PC-9 (cell line): ENCODE data around the gene CXCR5. TPM values are rescaled to one million over a fixed set of nuclear protein-coding genes. Genes with fewer than 3 reads are reported as not detected.
A peak's percentile ranks its signal among the peaks of the same experiment; 100 is the strongest.

Experiments used
- BruUV-seq: library from RNA; stranded (reverse); fragments of 400-500 nt; replicated peaks from 2 replicates; lab custom pipeline; 2021; lab: Mats Ljungman, UMichigan
- CTCF ChIA-PET: fragments of 300-600 bp; sonication (Branson Sonifier 250); formaldehyde crosslinking; loops from one replicate; lab custom pipeline; 2022; ENCODE audit warnings: antibody characterized with exemption; lab: Charles Lee
- POLR2A ChIA-PET: fragments of 300-600 bp; sonication (Branson Sonifier 250); formaldehyde crosslinking; loops from one replicate; lab custom pipeline; 2022; ENCODE audit warnings: antibody characterized with exemption; ENCODE audit not compliant: unreplicated experiment; lab: Charles Lee
- DNase-seq, 2 experiments: peaks; one replicate each; pipeline versions ENCODE4 v3.0.0 to v3.0.0-alpha.2; 2015 to 2022; ENCODE audit warnings: mixed read lengths in 1 of 2
- H2AFZ ChIP-seq: fragments of 200-600 bp; sonication (generic); 2 replicates; pipeline ENCODE4 v1.8.1; 2017; ENCODE audit warnings: antibody characterized with exemption
- H3F3A ChIP-seq: fragments of 200-600 bp; sonication (generic); 2 replicates; pipeline ENCODE4 v1.8.1; 2017; ENCODE audit warnings: antibody characterized with exemption, mild to moderate bottlenecking, low read depth; ENCODE audit not compliant: insufficient read depth
- H3K27ac ChIP-seq: fragments of 200-600 bp; sonication (generic); 2 replicates; pipeline ENCODE4 v1.6.1; 2016; ENCODE audit warnings: mixed run types
- H3K27me3 ChIP-seq: fragments of 200-600 bp; sonication (generic); 2 replicates; pipeline ENCODE4 v1.6.1; 2016; ENCODE audit warnings: low read depth, mixed run types; ENCODE audit not compliant: insufficient read depth
- H3K36me3 ChIP-seq: fragments of 200-600 bp; sonication (generic); 2 replicates; pipeline ENCODE4 v1.6.1; 2016; ENCODE audit warnings: low read depth, mixed run types
- H3K4me1 ChIP-seq: fragments of 200-600 bp; sonication (generic); replicated peaks from 2 replicates; pipeline ENCODE4 v1.6.1; 2016; ENCODE audit warnings: mixed run types; ENCODE audit not compliant: insufficient read depth
- H3K4me2 ChIP-seq: fragments of 200-600 bp; sonication (generic); 2 replicates; pipeline ENCODE4 v1.6.1; 2017; ENCODE audit warnings: mixed run types
- H3K4me3 ChIP-seq: fragments of 200-600 bp; sonication (generic); 2 replicates; pipeline ENCODE4 v1.6.1; 2016; ENCODE audit warnings: mixed run types
- H3K79me2 ChIP-seq: fragments of 200-600 bp; sonication (generic); 2 replicates; pipeline ENCODE4 v1.6.1; 2017; ENCODE audit warnings: low read depth, mixed run types
- H3K9me2 ChIP-seq: fragments of 200-600 bp; sonication (generic); 2 replicates; pipeline ENCODE4 v1.8.1; 2017; ENCODE audit warnings: mild to moderate bottlenecking; ENCODE audit not compliant: insufficient read depth
- H3K9me3 ChIP-seq: fragments of 200-600 bp; sonication (generic); 2 replicates; pipeline ENCODE4 v1.8.1; 2016; ENCODE audit warnings: low read depth; ENCODE audit not compliant: insufficient read depth
- H4K20me1 ChIP-seq: fragments of 200-600 bp; sonication (generic); 2 replicates; pipeline ENCODE4 v1.8.1; 2017; ENCODE audit not compliant: insufficient read depth
- EZH2 ChIP-seq: fragments of 200-600 bp; sonication (generic); IDR thresholded peaks from 2 replicates; pipeline ENCODE4 v1.8.0; 2017; ENCODE audit warnings: antibody characterized with exemption, low read depth
- intact Hi-C: fragments of 100-400 bp; cut with micrococcal nuclease; formaldehyde crosslinking; loops from one replicate; pipeline ENCODE4 v1.10.0; 2022; ENCODE audit not compliant: unreplicated experiment
- total RNA-seq: library from RNA; stranded (reverse); gene quantifications from 2 replicates; pipeline ENCODE4 v1.2.3, GENCODE V29; 2021
- TF ChIP-seq, protein P1 (sequence below): fragments of 200-600 bp; sonication (generic); conservative IDR thresholded peaks from 2 replicates; pipeline ENCODE4 v1.6.1; 2017; ENCODE audit warnings: mixed run types, antibody characterized with exemption, mild to moderate bottlenecking, moderate library complexity

The CXCR5 gene
- total RNA-seq, 1 experiment from 2014 or later: not detected

DNA sequence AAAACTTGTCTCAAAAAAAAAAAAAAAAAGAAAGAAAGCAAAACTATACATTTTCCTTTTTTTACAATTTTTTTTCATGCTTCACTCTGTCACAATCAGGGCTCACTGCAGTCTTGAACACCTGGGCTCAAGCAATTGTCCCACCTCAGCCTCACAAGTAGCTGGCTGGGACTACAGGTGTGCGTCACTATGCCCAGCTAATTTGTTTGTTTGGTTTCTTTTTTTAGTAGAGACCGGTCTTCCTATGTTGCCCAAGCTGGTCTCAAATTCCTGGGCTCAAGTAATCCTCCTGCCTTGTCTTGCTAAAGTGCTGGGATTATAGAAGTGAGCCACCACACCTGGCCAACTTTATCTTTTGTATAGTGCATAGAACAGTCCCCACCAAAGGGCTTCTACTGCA, 15.0 kb upstream of the CXCR5 start:
- Histone ChIP-seq H3F3A (peaks cover 22% of the 10 kb centered on the region), H4K20me1 (no peaks in the 10 kb centered on the region), H3K9me3 (no peaks in the 10 kb centered on the region), H3K27me3 (no peaks in the 10 kb centered on the region), H3K4me1 (peaks cover 19% of the 10 kb centered on the region), H3K9me2 (no peaks in the 10 kb centered on the region), H3K27ac (no peak overlapping the region), H3K36me3 (no peaks in the 10 kb centered on the region), H2AFZ (no peak overlapping the region), H3K4me3 (no peak overlapping the region), H3K4me2 (no peak overlapping the region), H3K79me2 (no peaks in the 10 kb centered on the region)
- intact Hi-C loops: no loop called here
- no TSS peak for BruUV-seq
- ChIA-PET CTCF (interaction anchor here (0.7 kb wide), 1 partner anchor 14 kb away, joined by 7 read pairs; no protein-coding TSS in a partner anchor), POLR2A (no interaction called here)
- TF ChIP-seq, protein P1, sequence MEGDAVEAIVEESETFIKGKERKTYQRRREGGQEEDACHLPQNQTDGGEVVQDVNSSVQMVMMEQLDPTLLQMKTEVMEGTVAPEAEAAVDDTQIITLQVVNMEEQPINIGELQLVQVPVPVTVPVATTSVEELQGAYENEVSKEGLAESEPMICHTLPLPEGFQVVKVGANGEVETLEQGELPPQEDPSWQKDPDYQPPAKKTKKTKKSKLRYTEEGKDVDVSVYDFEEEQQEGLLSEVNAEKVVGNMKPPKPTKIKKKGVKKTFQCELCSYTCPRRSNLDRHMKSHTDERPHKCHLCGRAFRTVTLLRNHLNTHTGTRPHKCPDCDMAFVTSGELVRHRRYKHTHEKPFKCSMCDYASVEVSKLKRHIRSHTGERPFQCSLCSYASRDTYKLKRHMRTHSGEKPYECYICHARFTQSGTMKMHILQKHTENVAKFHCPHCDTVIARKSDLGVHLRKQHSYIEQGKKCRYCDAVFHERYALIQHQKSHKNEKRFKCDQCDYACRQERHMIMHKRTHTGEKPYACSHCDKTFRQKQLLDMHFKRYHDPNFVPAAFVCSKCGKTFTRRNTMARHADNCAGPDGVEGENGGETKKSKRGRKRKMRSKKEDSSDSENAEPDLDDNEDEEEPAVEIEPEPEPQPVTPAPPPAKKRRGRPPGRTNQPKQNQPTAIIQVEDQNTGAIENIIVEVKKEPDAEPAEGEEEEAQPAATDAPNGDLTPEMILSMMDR: no peak
- TF ChIP-seq EZH2: no peak
- peak in 1 of 2 experiments; percentile 17 for DNase-seq

DNA sequence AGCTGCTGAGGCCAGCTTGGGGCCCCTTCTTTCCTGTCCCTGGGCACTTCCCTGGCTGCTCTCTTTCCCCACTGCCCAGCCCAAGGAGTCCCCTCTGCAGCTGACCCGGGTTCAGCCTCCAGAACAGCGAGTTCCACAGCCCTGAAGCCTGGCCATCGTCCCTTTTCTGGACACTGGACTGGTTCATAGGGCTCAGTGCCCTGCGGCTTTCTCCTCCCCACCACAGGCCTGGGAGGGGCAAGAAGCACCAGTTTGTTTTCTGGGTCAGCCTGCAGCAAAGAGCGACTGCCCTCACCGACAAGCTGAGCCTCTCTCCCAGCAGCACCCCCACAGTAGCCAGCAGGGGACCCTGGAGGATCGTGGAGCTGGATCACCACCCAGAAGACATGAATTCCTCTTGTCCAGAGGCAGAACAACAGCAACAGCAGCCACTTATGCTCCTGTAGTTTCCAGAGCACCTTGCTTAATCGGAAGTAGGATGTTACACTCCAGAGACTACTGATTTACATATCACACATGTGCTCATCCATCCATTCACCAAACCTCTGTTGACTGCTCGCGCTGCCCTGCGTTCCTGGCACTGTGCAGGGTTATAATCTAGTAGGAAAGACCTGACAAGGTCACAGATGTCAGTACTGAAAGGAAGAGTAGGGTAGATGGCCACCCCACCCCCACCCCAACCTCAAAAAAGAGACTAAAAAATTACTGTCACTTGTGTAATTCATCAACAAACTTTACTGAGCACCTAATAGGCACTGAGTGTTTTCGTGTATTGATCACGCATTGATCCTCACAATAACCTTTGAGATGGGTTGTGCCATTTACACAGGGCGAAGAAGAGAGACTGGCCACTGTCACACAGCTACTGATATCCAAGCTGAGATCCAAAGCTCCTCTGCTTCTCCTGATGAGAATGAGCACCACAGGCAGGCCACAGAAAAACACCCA, 13.0 kb upstream of the CXCR5 start:
- Histone ChIP-seq H3K27me3 (no peaks in the 10 kb centered on the region), H3K36me3 (no peaks in the 10 kb centered on the region), H3K9me3 (no peaks in the 10 kb centered on the region), H4K20me1 (no peaks in the 10 kb centered on the region), H3K4me1 (peaks cover 19% of the 10 kb centered on the region), H2AFZ (peak overlapping the region; percentile 77), H3K4me3 (peak overlapping the region; percentile 42; the same call in 1 of the 2 replicates), H3K79me2 (no peaks in the 10 kb centered on the region), H3F3A (peaks cover 22% of the 10 kb centered on the region), H3K4me2 (peak overlapping the region; percentile 81), H3K9me2 (no peaks in the 10 kb centered on the region), H3K27ac (peak overlapping the region; percentile 62)
- ChIA-PET CTCF (interaction anchor here (0.6 to 1.5 kb wide), 6 partner anchors 13 to 562 kb away, joined by 3 to 10 read pairs (median 5); partner anchors contain the start of genes CXCR5 and DDX6), POLR2A (interaction anchor here (0.5 to 0.7 kb wide), 7 partner anchors 18 to 358 kb away, joined by 3 to 24 read pairs (median 7); no protein-coding TSS in a partner anchor)
- intact Hi-C loops: loop anchor here (1.0 kb wide), 4 partner anchors 36 to 180 kb away; no protein-coding TSS in a partner anchor
- TF ChIP-seq, protein P1: no peak
- no peak for TF ChIP-seq EZH2
- DNase-seq: peak; percentile 64 to 67
- no TSS peak for BruUV-seq

DNA sequence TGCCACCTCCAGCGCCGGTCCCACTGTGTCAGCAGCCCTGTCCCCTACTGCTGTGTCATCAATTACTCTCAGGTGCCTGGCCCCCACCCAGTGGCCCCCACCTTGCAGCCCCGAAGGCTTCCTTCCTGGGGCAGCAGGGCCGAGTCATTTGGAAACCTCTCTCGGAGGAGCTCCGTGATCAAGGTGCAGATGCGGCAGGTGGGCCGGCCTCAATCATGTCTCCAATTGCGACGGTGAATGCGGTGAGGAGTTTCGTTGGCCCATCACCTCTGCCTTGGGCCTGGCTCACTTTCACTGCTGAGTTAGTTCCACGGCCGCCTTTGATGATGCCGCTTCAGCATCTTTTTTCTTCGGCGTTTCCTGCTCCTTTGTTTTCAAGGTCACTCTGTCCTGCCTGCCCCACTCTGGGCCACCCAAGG, 11.3 kb upstream of the CXCR5 start:
- ChIA-PET POLR2A (no interaction called here), CTCF (interaction anchor here (0.6 kb wide), 1 partner anchor 84 kb away, joined by 5 read pairs; no protein-coding TSS in a partner anchor)
- H2AFZ ChIP-seq: no peak overlapping the region
- no peaks in the 10 kb centered on the region for H3K9me2 ChIP-seq
- TF ChIP-seq, protein P1: no peak
- TF ChIP-seq EZH2: no peak
- H3K27me3 ChIP-seq: no peaks in the 10 kb centered on the region
- H3K4me1 ChIP-seq: peaks cover 19% of the 10 kb centered on the region
- DNase-seq: peak in 1 of 2 experiments; percentile 26
- peaks cover 22% of the 10 kb centered on the region for H3F3A ChIP-seq
- no peak overlapping the region for H3K4me3 ChIP-seq
- intact Hi-C loops: no loop called here
- H3K27ac ChIP-seq: no peak overlapping the region
- BruUV-seq: no TSS peak
- H3K36me3 ChIP-seq: no peaks in the 10 kb centered on the region
- no peaks in the 10 kb centered on the region for H3K9me3 ChIP-seq
- no peak overlapping the region for H3K4me2 ChIP-seq
- no peaks in the 10 kb centered on the region for H3K79me2 ChIP-seq
- no peaks in the 10 kb centered on the region for H4K20me1 ChIP-seq
